Heart left ventricle (tissue), 16 donors: ENCODE measurements around the gene TBC1D10B. TPM values are rescaled to one million over a fixed set of nuclear protein-coding genes. Genes with fewer than 3 reads are reported as not detected.

Experiments used
- ATAC-seq, 4 donors: fragments of 200-7000 bp; cut with Tn5 transposase; one replicate each; pipeline ENCODE4 v1.9.1; 2020 to 2022; ENCODE audit warnings: moderate library complexity in 4 of 4, mild to moderate bottlenecking in 3 of 4, moderate number of reproducible peaks in 1 of 4
- DNase-seq, 5 donors: peaks; one replicate each; pipeline ENCODE4 v3.0.0-alpha.2; 2020
- H3K27ac ChIP-seq, 12 donors: fragments of 200-600 bp; sonication (generic) in 4 of 12; one replicate each; pipeline versions ENCODE4 v1.5.0 to v1.8.0; 2016 to 2022; ENCODE audit warnings: mild to moderate bottlenecking in 2 of 12
- H3K27me3 ChIP-seq, 9 donors: fragments of 200-600 bp; sonication (generic) in 2 of 9; one replicate each; pipeline versions ENCODE4 v1.5.1 to v1.8.0; 2016 to 2022; ENCODE audit warnings: mild to moderate bottlenecking in 3 of 9
- H3K36me3 ChIP-seq, 9 donors: fragments of 200-600 bp; sonication (generic) in 2 of 9; one replicate each; pipeline versions ENCODE4 v1.5.0 to v1.8.0; 2018 to 2022; ENCODE audit warnings: mild to moderate bottlenecking in 2 of 9
- H3K4me1 ChIP-seq, 12 donors: fragments of 200-600 bp; sonication (generic) in 4 of 12; one replicate each; pipeline versions ENCODE4 v1.5.0 to v1.8.0; 2016 to 2022; ENCODE audit warnings: mild to moderate bottlenecking in 3 of 12
- H3K4me3 ChIP-seq, 12 donors: fragments of 200-600 bp; sonication (generic) in 4 of 12; one replicate each; pipeline versions ENCODE4 v1.5.0 to v1.8.0; 2017 to 2022; ENCODE audit warnings: mild to moderate bottlenecking in 9 of 12, moderate library complexity in 4 of 12
- H3K9me3 ChIP-seq, 12 donors: fragments of 200-600 bp; sonication (generic) in 4 of 12; one replicate each; pipeline versions ENCODE4 v1.5.0 to v1.8.0; 2016 to 2022; ENCODE audit warnings: mild to moderate bottlenecking in 1 of 12
- CTCF ChIP-seq, 12 donors: fragments of 200-600 bp; sonication (generic) in 4 of 12; IDR thresholded peaks; one replicate each; pipeline versions ENCODE4 v1.5.0 to v1.8.0; 2018 to 2022; ENCODE audit warnings: antibody characterized with exemption in 12 of 12, mild to moderate bottlenecking in 5 of 12
- POLR2A ChIP-seq, 2 donors: fragments of 450-650 bp; IDR thresholded peaks; one replicate each; pipeline ENCODE4 v1.6.1; 2017; ENCODE audit warnings: antibody characterized with exemption in 2 of 2, mild to moderate bottlenecking in 2 of 2, moderate library complexity in 2 of 2
- WGBS, 4 donors: extraction: QIAGEN DNeasy Blood & Tissue Kit in 2 of 4; methylation state at CpG; one replicate each; pipeline versions ENCODE4 v1.1.5 to v1.1.7; 2013 to 2018; 5-methylcytosine and 5-hydroxymethylcytosine counted together
- intact Hi-C, 10 donors: fragments of 100-400 bp; cut with DNase I; formaldehyde crosslinking; loops; one replicate each; pipeline versions ENCODE4 v1.11.1 to v1.14.2; 2022
- polyA plus RNA-seq, 2 donors: library from polyadenylated mRNA; stranded (reverse); fragments of 200-250 nt; gene quantifications; one replicate each; pipeline ENCODE4 v1.2.3, GENCODE V29; 2013
- total RNA-seq, 9 donors: library from RNA; depleted of rRNA in 2 of 9; stranded (reverse); fragments of >200 nt in 2 of 9; fragmentation: NEBNext Ultra II Directional in 3 of 9; extraction: Animal tissue kit (Norgen Biotek cat#: 25700) in 3 of 9; gene quantifications; one replicate each; pipeline versions ENCODE4 v1.1.0 to v1.2.4, GENCODE V29; 2016 to 2023
- donor health status: ischemic (EF 13 %, LVEDD 7.1; RV severe dilation, severe dysfunction).
- donor health status: healthy with polysubstance abuse.
- donor health status: DM: no; HTN: yes; CAD: no.
- donor health status: DM: no; HTN: no; CAD: no.
- donor health status: ischemic (EF 25% LVEDD 6.9; RV normal size, moderate dysfunction).
- donor health status: ischemic (EF 25% LVEDD 5.7; RV mildly dilated, moderate dysfunction).
- donor health status: healthy.
- donor health status: DM: yes; HTN: yes; CAD: no.
- donor health status: ischemic (EF 35%, LVEDD 5.7; RV mildly dilated, moderate dysfunction).
- donor health status: nonischemic (EF 11% LVEDD 7.7; RV severe dilation, severe dysfunction).
- donor health status: DM: yes; HTN: yes; CAD: no.
- donor health status: PGD.
- donor health status: ischemic (EF 29% LVEDD 5.4; RV normal size, mild dysfunction).
- donor health status: nonischemic (EF 23%, LVEDD 6.1; RV moderate dilation, normal function).

Gene TBC1D10B
- total and polyA plus RNA-seq, 11 donors, result 16.9 to 40.0 (median 24.2) TPM

- Histone ChIP-seq H3K36me3 (peaks cover 0 to 66% (median 53%) of the 10 kb centered on the region in 9 donors), H3K4me1 (peaks cover 12 to 47% (median 37%) of the 10 kb centered on the region in 12 donors)
- DNase-seq, result peak in 1 of 5 donors; percentile 46
Measured at GRCh38 chr16:30353438-30354129, 16.7 kb downstream of the TBC1D10B start.

GRCh38 chr16:30352488-30353401 lies 17.5 kb downstream of the TBC1D10B start:
- H3K36me3 ChIP-seq, result peaks cover 0 to 58% (median 47%) of the 10 kb centered on the region in 9 donors
- WGBS, 4 donors, result 79 to 84% (median 81%) methylated on average over 14 of the region's 14 CpGs
- TF ChIP-seq CTCF (IDR thresholded peaks at IDR 0.05) (peak in 1 of 12 donors; percentile 16), POLR2A (IDR thresholded peaks at IDR 0.05) (no peak)
- intact Hi-C loops, result loop anchor here in 2 of 10 donors (10.0 kb wide), 2 partner anchors 62 to 258 kb away; partner anchors contain the start of genes TBX6 (in 1 of the 2) and YPEL3 (in 1 of the 2)
- no peaks in the 10 kb centered on the region for H3K27me3 ChIP-seq
- DNase-seq (peak in 1 of 5 donors; percentile 18), ATAC-seq (no peak)
- peak overlapping the region in 11 of 12 donors; percentile 13 to 92 (median 57) for H3K27ac ChIP-seq
- no peaks in the 10 kb centered on the region for H3K9me3 ChIP-seq
- no peak overlapping the region for H3K4me3 ChIP-seq
- H3K4me1 ChIP-seq, result peaks cover 12 to 47% (median 37%) of the 10 kb centered on the region in 12 donors

More at GRCh38 chr16:30353438-30354129, 16.7 kb downstream of the TBC1D10B start:
- Histone ChIP-seq H3K4me3 (peak overlapping the region in 6 of 12 donors; percentile 68 to 90 (median 81)), H3K9me3 (no peaks in the 10 kb centered on the region), H3K27ac (peak overlapping the region in 5 of 12 donors; percentile 92 to 96 (median 94)), H3K27me3 (no peaks in the 10 kb centered on the region)
- intact Hi-C loops, result loop anchor here in 4 of 10 donors (2.0 to 10.0 kb wide), 4 partner anchors 17 to 259 kb away; partner anchors contain the start of genes TBC1D10B (in 1 of the 4), TBX6 (in 1 of the 4) and YPEL3 (in 1 of the 4)
- TF ChIP-seq POLR2A (IDR thresholded peaks at IDR 0.05) (no peak), CTCF (IDR thresholded peaks at IDR 0.05) (no peak)
- 90 to 92% (median 90%) methylated on average over 21 to 23 of the region's 23 CpGs for WGBS, 4 donors
- ATAC-seq, result no peak

GRCh38 chr16:30351586-30352419 lies 18.5 kb downstream of the TBC1D10B start:
- Histone ChIP-seq H3K27ac (peak overlapping the region; percentile 13 to 92 (median 56)), H3K4me3 (no peak overlapping the region), H3K27me3 (no peaks in the 10 kb centered on the region), H3K36me3 (peaks cover 0 to 48% (median 40%) of the 10 kb centered on the region in 9 donors), H3K4me1 (peaks cover 12 to 46% (median 37%) of the 10 kb centered on the region in 12 donors), H3K9me3 (no peaks in the 10 kb centered on the region)
- WGBS, 4 donors, result 61 to 75% (median 64%) methylated on average over 9 to 11 of the region's 11 CpGs
- peak; percentile 75 to 90 (median 82) for DNase-seq
- peak; percentile 46 to 70 (median 58) for ATAC-seq
- TF ChIP-seq CTCF (IDR thresholded peaks at IDR 0.05) (no peak), POLR2A (IDR thresholded peaks at IDR 0.05) (no peak)
- intact Hi-C loops, result loop anchor here in 2 of 10 donors (10.0 kb wide), 2 partner anchors 63 to 257 kb away; partner anchors contain the start of genes TBX6 (in 1 of the 2) and YPEL3 (in 1 of the 2)
